ENCODE results near the gene HMGCS2.

The HMGCS2 gene

GRCh38 chr1:119771016-119771415, 2.3 kb upstream of the HMGCS2 start:
- H3K9me3 ChIP-seq (ENCODE audit: control insufficient read depth, insufficient read depth, low read depth, low read length): no peaks in the 10 kb centered on the region
- H3K4me3 ChIP-seq (ENCODE audit: low read depth, low read length): no peak overlapping the region
- POLR2A ChIA-PET: no interaction called here
- H3K4me1 ChIP-seq (ENCODE audit: control insufficient read depth, insufficient read depth, low read length): peaks cover 12% of the 10 kb centered on the region; the same call in 1 of the 2 replicates
- CTCF ChIA-PET: interaction anchor here (0.7 to 1.4 kb wide), 3 partner anchors 10 to 159 kb away, joined by 3 to 4 read pairs (median 3); no protein-coding TSS in a partner anchor
- TF ChIP-seq ZNF777 (tag by site-specific recombination; IDR thresholded peaks at IDR 0.05; ENCODE audit: borderline replicate concordance) (no peak), KLF1 (tag by site-specific recombination; IDR thresholded peaks at IDR 0.05) (no peak), PRDM1 (tag by site-specific recombination; IDR thresholded peaks at IDR 0.05) (peak; percentile 52; the same call in 1 of the 2 replicates), GLIS1 (tag by site-specific recombination; IDR thresholded peaks at IDR 0.05) (peak; percentile 33; the same call in 1 of the 2 replicates), KLF16 (tag by site-specific recombination; IDR thresholded peaks at IDR 0.05) (no peak)
- TF ChIP-seq, protein P1, sequence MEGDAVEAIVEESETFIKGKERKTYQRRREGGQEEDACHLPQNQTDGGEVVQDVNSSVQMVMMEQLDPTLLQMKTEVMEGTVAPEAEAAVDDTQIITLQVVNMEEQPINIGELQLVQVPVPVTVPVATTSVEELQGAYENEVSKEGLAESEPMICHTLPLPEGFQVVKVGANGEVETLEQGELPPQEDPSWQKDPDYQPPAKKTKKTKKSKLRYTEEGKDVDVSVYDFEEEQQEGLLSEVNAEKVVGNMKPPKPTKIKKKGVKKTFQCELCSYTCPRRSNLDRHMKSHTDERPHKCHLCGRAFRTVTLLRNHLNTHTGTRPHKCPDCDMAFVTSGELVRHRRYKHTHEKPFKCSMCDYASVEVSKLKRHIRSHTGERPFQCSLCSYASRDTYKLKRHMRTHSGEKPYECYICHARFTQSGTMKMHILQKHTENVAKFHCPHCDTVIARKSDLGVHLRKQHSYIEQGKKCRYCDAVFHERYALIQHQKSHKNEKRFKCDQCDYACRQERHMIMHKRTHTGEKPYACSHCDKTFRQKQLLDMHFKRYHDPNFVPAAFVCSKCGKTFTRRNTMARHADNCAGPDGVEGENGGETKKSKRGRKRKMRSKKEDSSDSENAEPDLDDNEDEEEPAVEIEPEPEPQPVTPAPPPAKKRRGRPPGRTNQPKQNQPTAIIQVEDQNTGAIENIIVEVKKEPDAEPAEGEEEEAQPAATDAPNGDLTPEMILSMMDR (tag by site-specific recombination; IDR thresholded peaks at IDR 0.05): 0 out of 2 replicates have a peak, but pooled peaks have one; percentile 42
- H3K27ac ChIP-seq (ENCODE audit: extremely low read depth, low read depth, low read length): no peak overlapping the region
- H3K36me3 ChIP-seq (ENCODE audit: control insufficient read depth in 2 of 2, insufficient read depth in 1 of 2, low read length in 2 of 2): no peaks in the 10 kb centered on the region

GRCh38 chr1:119767486-119767885, 1.2 kb downstream of the HMGCS2 start:
- no peak overlapping the region for H3K4me3 ChIP-seq (ENCODE audit: low read depth, low read length)
- no peak for TF ChIP-seq ZNF221 (tag by site-specific recombination; IDR thresholded peaks at IDR 0.05; ENCODE audit: borderline replicate concordance)
- no peak for TF ChIP-seq ZNF580 (tag by site-specific recombination; IDR thresholded peaks at IDR 0.05)
- TF ChIP-seq, protein P2, sequence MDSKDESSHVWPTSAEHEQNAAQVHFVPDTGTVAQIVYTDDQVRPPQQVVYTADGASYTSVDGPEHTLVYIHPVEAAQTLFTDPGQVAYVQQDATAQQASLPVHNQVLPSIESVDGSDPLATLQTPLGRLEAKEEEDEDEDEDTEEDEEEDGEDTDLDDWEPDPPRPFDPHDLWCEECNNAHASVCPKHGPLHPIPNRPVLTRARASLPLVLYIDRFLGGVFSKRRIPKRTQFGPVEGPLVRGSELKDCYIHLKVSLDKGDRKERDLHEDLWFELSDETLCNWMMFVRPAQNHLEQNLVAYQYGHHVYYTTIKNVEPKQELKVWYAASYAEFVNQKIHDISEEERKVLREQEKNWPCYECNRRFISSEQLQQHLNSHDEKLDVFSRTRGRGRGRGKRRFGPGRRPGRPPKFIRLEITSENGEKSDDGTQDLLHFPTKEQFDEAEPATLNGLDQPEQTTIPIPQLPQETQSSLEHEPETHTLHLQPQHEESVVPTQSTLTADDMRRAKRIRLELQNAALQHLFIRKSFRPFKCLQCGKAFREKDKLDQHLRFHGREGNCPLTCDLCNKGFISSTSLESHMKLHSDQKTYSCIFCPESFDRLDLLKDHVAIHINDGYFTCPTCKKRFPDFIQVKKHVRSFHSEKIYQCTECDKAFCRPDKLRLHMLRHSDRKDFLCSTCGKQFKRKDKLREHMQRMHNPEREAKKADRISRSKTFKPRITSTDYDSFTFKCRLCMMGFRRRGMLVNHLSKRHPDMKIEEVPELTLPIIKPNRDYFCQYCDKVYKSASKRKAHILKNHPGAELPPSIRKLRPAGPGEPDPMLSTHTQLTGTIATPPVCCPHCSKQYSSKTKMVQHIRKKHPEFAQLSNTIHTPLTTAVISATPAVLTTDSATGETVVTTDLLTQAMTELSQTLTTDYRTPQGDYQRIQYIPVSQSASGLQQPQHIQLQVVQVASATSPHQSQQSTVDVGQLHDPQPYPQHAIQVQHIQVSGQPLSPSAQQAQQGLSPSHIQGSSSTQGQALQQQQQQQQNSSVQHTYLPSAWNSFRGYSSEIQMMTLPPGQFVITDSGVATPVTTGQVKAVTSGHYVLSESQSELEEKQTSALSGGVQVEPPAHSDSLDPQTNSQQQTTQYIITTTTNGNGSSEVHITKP (tag by site-specific recombination; IDR thresholded peaks at IDR 0.05): 0 out of 2 replicates have a peak, but pooled peaks have one; percentile 19
- TF ChIP-seq PRDM1 (tag by site-specific recombination; IDR thresholded peaks at IDR 0.05): no peak
- TF ChIP-seq ZNF133 (tag by site-specific recombination; IDR thresholded peaks at IDR 0.05): no peak
- no peak for TF ChIP-seq ZFHX2 (tag by site-specific recombination; conservative IDR thresholded peaks at IDR 0.05)
- ChIA-PET POLR2A (no interaction called here), CTCF (interaction anchor here (1.0 to 1.2 kb wide), 2 partner anchors 9 to 42 kb away, joined by 4 read pairs; no protein-coding TSS in a partner anchor)
- H3K4me1 ChIP-seq (ENCODE audit: control insufficient read depth, insufficient read depth, low read length): peaks cover 9% of the 10 kb centered on the region; the same call in 1 of the 2 replicates
- H3K27ac ChIP-seq (ENCODE audit: extremely low read depth, low read depth, low read length): no peak overlapping the region
- H3K36me3 ChIP-seq (ENCODE audit: control insufficient read depth in 2 of 2, insufficient read depth in 1 of 2, low read length in 2 of 2): no peaks in the 10 kb centered on the region
- no peaks in the 10 kb centered on the region for H3K9me3 ChIP-seq (ENCODE audit: control insufficient read depth, insufficient read depth, low read depth, low read length)

DNA sequence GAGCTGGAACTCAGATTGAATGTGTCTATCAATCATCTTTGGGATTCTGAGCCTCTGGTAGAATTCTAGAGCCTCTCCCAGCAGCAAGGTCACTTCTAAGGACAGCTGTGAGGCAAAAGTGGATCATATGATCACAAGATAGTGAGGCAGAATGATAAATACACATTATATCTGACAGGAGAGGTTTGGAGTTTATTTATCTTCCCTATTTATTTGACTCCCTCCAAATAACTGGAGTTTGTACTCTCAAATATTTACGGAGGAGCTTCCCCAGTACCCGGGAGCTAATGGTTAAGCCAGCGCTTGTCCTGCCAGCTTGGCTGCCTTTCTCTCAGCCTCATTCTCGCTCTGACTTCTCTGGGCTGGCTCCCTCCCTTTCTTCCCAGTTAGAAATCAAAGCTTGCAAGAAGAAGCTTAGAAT, 2.3 kb downstream of the HMGCS2 start:
- no peaks in the 10 kb centered on the region for H3K36me3 ChIP-seq (ENCODE audit: control insufficient read depth in 2 of 2, insufficient read depth in 1 of 2, low read length in 2 of 2)
- H3K9me3 ChIP-seq (ENCODE audit: control insufficient read depth, insufficient read depth, low read depth, low read length): no peaks in the 10 kb centered on the region
- CTCF ChIA-PET: interaction anchor here (0.7 to 1.4 kb wide), 2 partner anchors 22 to 104 kb away, joined by 3 to 7 read pairs; no protein-coding TSS in a partner anchor
- POLR2A ChIA-PET: no interaction called here
- no peak overlapping the region for H3K27ac ChIP-seq (ENCODE audit: extremely low read depth, low read depth, low read length)
- H3K4me1 ChIP-seq (ENCODE audit: control insufficient read depth, insufficient read depth, low read length): peaks cover 6% of the 10 kb centered on the region; the same call in 1 of the 2 replicates
- H3K4me3 ChIP-seq (ENCODE audit: low read depth, low read length): no peak overlapping the region
- no peak for TF ChIP-seq ZNF558 (tag by site-specific recombination; IDR thresholded peaks at IDR 0.05)
- TF ChIP-seq, protein P3, sequence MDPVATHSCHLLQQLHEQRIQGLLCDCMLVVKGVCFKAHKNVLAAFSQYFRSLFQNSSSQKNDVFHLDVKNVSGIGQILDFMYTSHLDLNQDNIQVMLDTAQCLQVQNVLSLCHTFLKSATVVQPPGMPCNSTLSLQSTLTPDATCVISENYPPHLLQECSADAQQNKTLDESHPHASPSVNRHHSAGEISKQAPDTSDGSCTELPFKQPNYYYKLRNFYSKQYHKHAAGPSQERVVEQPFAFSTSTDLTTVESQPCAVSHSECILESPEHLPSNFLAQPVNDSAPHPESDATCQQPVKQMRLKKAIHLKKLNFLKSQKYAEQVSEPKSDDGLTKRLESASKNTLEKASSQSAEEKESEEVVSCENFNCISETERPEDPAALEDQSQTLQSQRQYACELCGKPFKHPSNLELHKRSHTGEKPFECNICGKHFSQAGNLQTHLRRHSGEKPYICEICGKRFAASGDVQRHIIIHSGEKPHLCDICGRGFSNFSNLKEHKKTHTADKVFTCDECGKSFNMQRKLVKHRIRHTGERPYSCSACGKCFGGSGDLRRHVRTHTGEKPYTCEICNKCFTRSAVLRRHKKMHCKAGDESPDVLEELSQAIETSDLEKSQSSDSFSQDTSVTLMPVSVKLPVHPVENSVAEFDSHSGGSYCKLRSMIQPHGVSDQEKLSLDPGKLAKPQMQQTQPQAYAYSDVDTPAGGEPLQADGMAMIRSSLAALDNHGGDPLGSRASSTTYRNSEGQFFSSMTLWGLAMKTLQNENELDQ (tag by site-specific recombination; IDR thresholded peaks at IDR 0.05; ENCODE audit: low read depth): no peak
- TF ChIP-seq ZXDB (tag by site-specific recombination; IDR thresholded peaks at IDR 0.05): no peak
- TF ChIP-seq ZNF140 (tag by site-specific recombination; IDR thresholded peaks at IDR 0.05): no peak
- TF ChIP-seq, protein P4, sequence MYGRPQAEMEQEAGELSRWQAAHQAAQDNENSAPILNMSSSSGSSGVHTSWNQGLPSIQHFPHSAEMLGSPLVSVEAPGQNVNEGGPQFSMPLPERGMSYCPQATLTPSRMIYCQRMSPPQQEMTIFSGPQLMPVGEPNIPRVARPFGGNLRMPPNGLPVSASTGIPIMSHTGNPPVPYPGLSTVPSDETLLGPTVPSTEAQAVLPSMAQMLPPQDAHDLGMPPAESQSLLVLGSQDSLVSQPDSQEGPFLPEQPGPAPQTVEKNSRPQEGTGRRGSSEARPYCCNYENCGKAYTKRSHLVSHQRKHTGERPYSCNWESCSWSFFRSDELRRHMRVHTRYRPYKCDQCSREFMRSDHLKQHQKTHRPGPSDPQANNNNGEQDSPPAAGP (tag by site-specific recombination; IDR thresholded peaks at IDR 0.05): no peak
- TF ChIP-seq ZNF777 (tag by site-specific recombination; IDR thresholded peaks at IDR 0.05; ENCODE audit: borderline replicate concordance): no peak
- TF ChIP-seq, protein P5, sequence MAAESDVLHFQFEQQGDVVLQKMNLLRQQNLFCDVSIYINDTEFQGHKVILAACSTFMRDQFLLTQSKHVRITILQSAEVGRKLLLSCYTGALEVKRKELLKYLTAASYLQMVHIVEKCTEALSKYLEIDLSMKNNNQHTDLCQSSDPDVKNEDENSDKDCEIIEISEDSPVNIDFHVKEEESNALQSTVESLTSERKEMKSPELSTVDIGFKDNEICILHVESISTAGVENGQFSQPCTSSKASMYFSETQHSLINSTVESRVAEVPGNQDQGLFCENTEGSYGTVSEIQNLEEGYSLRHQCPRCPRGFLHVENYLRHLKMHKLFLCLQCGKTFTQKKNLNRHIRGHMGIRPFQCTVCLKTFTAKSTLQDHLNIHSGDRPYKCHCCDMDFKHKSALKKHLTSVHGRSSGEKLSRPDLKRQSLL (tag by site-specific recombination; IDR thresholded peaks at IDR 0.05): no peak
- TF ChIP-seq SP7 (tag by site-specific recombination; IDR thresholded peaks at IDR 0.05): no peak
